GM12801 (cell line): ENCODE measurements around the gene LPIN3.

ENCODE experiments used
- CTCF ChIP-seq: IDR thresholded peaks from one replicate; pipeline ENCODE4 v1.5.1; 2011; ENCODE audit warnings: control low read depth; ENCODE audit not compliant: insufficient read length; ENCODE audit errors: extremely low read depth

LPIN3 gene

GRCh38 chr20:41360831-41361756, 20.5 kb downstream of the LPIN3 start:
- TF ChIP-seq CTCF: no peak

GRCh38 chr20:41361757-41362747, 21.4 kb downstream of the LPIN3 start:
- TF ChIP-seq CTCF: no peak

GRCh38 chr20:41362748-41363140, 22.1 kb downstream of the LPIN3 start:
- TF ChIP-seq CTCF: no peak

GRCh38 chr20:41363601-41364000, 23.0 kb downstream of the LPIN3 start:
- TF ChIP-seq CTCF: no peak

- TF ChIP-seq CTCF: no peak
Observed at GRCh38 chr20:41364236-41364855, 23.7 kb downstream of the LPIN3 start.

GRCh38 chr20:41364967-41365765, 24.5 kb downstream of the LPIN3 start:
- no peak for TF ChIP-seq CTCF
